ENCODE measurements around the gene ZMYND8.
"Not testable (repeated sequence)": the region's sequence is repeated elsewhere in the genome, so short reads cannot be mapped to it uniquely, and the experiment has no call there.

The ZMYND8 gene

GRCh38 chr20:47262365-47263013 is 94.0 kb downstream of the ZMYND8 start:
- DNase-seq, result peak; percentile 87

- no peak for DNase-seq
Measured at GRCh38 chr20:47262008-47262364, 94.5 kb downstream of the ZMYND8 start.

GRCh38 chr20:47261161-47261774 is 95.2 kb downstream of the ZMYND8 start:
- DNase-seq, result not testable (repeated sequence)

- not testable (repeated sequence) for DNase-seq
Measured at GRCh38 chr20:47260540-47261126, 95.9 kb downstream of the ZMYND8 start.

- DNase-seq, result no peak
Measured at GRCh38 chr20:47258745-47259695, 97.5 kb downstream of the ZMYND8 start.

- DNase-seq, result no peak
Measured at GRCh38 chr20:47257771-47258170, 98.7 kb downstream of the ZMYND8 start.

GRCh38 chr20:47257256-47257655 is 99.2 kb downstream of the ZMYND8 start:
- DNase-seq, result no peak

GRCh38 chr20:47256668-47257236 is 99.7 kb downstream of the ZMYND8 start:
- DNase-seq, result no peak

- DNase-seq, result no peak
Measured at GRCh38 chr20:47253872-47254271, 102.6 kb downstream of the ZMYND8 start.

- no peak for DNase-seq
Measured at GRCh38 chr20:47252879-47253307, 103.6 kb downstream of the ZMYND8 start.

- DNase-seq, result no peak
Measured at GRCh38 chr20:47251154-47252020, 105.1 kb downstream of the ZMYND8 start.

GRCh38 chr20:47250360-47250759 is 106.1 kb downstream of the ZMYND8 start:
- DNase-seq, result no peak

- no peak for DNase-seq
Measured at GRCh38 chr20:47249913-47250312, 106.6 kb downstream of the ZMYND8 start.

- DNase-seq, result no peak
Measured at GRCh38 chr20:47248448-47248966, 108.0 kb downstream of the ZMYND8 start.

GRCh38 chr20:47247972-47248371 is 108.5 kb downstream of the ZMYND8 start:
- DNase-seq, result no peak

- no peak for DNase-seq
Measured at GRCh38 chr20:47246061-47246777, 110.3 kb downstream of the ZMYND8 start.

GRCh38 chr20:47245166-47245565 is 111.3 kb downstream of the ZMYND8 start:
- not testable (repeated sequence) for DNase-seq

GRCh38 chr20:47244451-47244850 is 112.0 kb downstream of the ZMYND8 start:
- no peak for DNase-seq

- no peak for DNase-seq
Measured at GRCh38 chr20:47243532-47244305, 112.8 kb downstream of the ZMYND8 start.

- DNase-seq, result no peak
Measured at GRCh38 chr20:47243003-47243402, 113.5 kb downstream of the ZMYND8 start.
